Body of pancreas (tissue), 4 donors: ENCODE results near the gene NACC1. TPM values are rescaled to one million over a fixed set of nuclear protein-coding genes. Genes with fewer than 3 reads are reported as not detected.

ENCODE experiments used
- ATAC-seq: fragments of 150-250 bp; one replicate; pipeline ENCODE4 v1.9.1; 2016
- DNase-seq, 4 donors: peaks; one replicate each; pipeline ENCODE4 v3.0.0-alpha.2; 2019
- H3K27ac ChIP-seq, 4 donors: fragments of 200-600 bp; sonication (generic); 1 replicate in 3 of 4; 2 replicates in 1 of 4; pipeline versions ENCODE4 v1.5.1 to v1.6.1; 2016 to 2019; ENCODE audit warnings: mild to moderate bottlenecking in 1 of 4, mixed read lengths in 1 of 4, moderate library complexity in 1 of 4
- H3K27me3 ChIP-seq, 2 donors: fragments of 200-600 bp; sonication (generic); one replicate each; pipeline ENCODE4 v1.6.0; 2016; ENCODE audit warnings: mild to moderate bottlenecking in 1 of 2
- H3K36me3 ChIP-seq, 2 donors: fragments of 200-600 bp; sonication (generic); replicated peaks in 1 of 2; 2 replicates each; pipeline ENCODE4 v1.5.1; 2016; ENCODE audit warnings: low read depth in 2 of 2; ENCODE audit not compliant: insufficient read depth in 1 of 2
- H3K4me1 ChIP-seq: fragments of 200-600 bp; sonication (generic); one replicate; pipeline ENCODE4 v1.6.0; 2016
- H3K4me3 ChIP-seq, 2 donors: fragments of 200-600 bp; sonication (generic); 1 replicate in 1 of 2; 2 replicates in 1 of 2; pipeline ENCODE4 v1.5.1; 2016 to 2019
- H3K9me3 ChIP-seq, 3 donors: fragments of 200-600 bp; sonication (generic); 1 replicate in 2 of 3; 2 replicates in 1 of 3; pipeline ENCODE4 v1.5.1; 2016
- POLR2A ChIP-seq, 3 donors: fragments of 450-650 bp; IDR thresholded peaks; one replicate each; pipeline ENCODE4 v1.6.1; 2016; ENCODE audit warnings: antibody characterized with exemption in 3 of 3, mild to moderate bottlenecking in 2 of 3
- WGBS, 2 donors: methylation state at CpG; one replicate each; pipeline ENCODE4 v1.1.5; 2017; 5-methylcytosine and 5-hydroxymethylcytosine counted together
- intact Hi-C: fragments of 100-400 bp; cut with DNase I; formaldehyde crosslinking; loops from one replicate; pipeline ENCODE4 v1.15.1; 2023
- total RNA-seq, 2 donors: library from RNA; depleted of rRNA; stranded (reverse); fragments of >200 nt; gene quantifications; one replicate each; pipeline ENCODE4 v1.1.0, GENCODE V29; 2016
- TF ChIP-seq, protein P1 (sequence below), 7 experiments: fragments of 450-650 bp in 4 of 7; fragments of 200-600 bp in 3 of 7; sonication (generic) in 3 of 7; IDR thresholded peaks; one replicate each; pipeline ENCODE4 v1.5.1; 2016 to 2019; ENCODE audit warnings: antibody characterized with exemption in 7 of 7

Gene NACC1
- total RNA-seq, 2 donors from 2014 or later = 6.0 to 15.5 TPM

DNA sequence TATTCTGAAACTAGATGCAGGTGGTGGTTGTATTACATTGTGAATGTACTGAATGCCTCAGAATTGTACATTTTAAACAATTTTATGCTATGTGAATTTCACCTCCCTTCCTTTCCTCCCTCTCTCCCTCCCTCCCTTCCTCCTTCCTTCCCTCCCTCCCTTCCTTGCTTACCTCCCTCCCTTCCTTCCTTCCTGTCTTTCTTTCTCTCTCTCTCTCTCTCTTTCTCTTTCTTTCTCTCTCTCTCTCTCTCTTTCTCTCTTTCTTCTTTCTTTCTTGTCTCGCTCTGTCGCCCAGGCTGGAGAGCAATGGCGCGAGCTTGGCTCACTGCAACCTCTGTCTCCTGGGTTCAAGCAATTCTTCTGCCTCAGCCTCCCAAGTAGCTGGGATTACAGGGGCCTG is 69.4 kb downstream of the NACC1 start:
- H3K27ac ChIP-seq = no peak overlapping the region
- H3K27me3 ChIP-seq = no peaks in the 10 kb centered on the region
- no peaks in the 10 kb centered on the region for H3K9me3 ChIP-seq
- H3K36me3 ChIP-seq = no peaks in the 10 kb centered on the region
- TF ChIP-seq, protein P1, sequence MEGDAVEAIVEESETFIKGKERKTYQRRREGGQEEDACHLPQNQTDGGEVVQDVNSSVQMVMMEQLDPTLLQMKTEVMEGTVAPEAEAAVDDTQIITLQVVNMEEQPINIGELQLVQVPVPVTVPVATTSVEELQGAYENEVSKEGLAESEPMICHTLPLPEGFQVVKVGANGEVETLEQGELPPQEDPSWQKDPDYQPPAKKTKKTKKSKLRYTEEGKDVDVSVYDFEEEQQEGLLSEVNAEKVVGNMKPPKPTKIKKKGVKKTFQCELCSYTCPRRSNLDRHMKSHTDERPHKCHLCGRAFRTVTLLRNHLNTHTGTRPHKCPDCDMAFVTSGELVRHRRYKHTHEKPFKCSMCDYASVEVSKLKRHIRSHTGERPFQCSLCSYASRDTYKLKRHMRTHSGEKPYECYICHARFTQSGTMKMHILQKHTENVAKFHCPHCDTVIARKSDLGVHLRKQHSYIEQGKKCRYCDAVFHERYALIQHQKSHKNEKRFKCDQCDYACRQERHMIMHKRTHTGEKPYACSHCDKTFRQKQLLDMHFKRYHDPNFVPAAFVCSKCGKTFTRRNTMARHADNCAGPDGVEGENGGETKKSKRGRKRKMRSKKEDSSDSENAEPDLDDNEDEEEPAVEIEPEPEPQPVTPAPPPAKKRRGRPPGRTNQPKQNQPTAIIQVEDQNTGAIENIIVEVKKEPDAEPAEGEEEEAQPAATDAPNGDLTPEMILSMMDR (IDR thresholded peaks at IDR 0.05) = no peak
- TF ChIP-seq POLR2A (IDR thresholded peaks at IDR 0.05) = no peak
- DNase-seq (no peak), ATAC-seq (no peak)
- H3K4me3 ChIP-seq = no peak overlapping the region
- intact Hi-C loops = no loop called here
- WGBS, 2 donors = 82 to 93% methylated on average over 4 of the region's 4 CpGs
- H3K4me1 ChIP-seq = peaks cover 5% of the 10 kb centered on the region

DNA sequence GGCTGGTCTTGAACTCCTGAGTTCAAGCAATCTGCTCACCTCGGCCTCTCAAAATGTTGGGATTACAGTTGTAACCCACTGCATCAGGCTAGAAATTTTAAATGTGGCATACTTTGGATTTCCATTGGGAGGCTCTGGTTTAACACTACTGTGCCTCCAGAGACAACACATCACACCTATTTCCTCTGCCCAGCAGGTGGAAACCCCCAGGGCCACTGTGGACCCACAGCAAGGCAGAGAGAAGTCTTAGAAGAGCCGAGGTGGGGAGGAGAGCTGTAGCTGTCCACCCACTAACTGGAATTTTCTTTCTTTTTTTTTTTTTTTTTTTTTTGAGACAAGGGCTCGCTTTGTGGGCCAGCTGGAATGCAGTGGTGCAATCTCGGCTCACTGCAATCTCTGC is 71.5 kb downstream of the NACC1 start:
- no peak for ATAC-seq
- Histone ChIP-seq H3K36me3 (no peaks in the 10 kb centered on the region), H3K4me1 (peaks cover 5% of the 10 kb centered on the region), H3K27me3 (no peaks in the 10 kb centered on the region), H3K4me3 (no peak overlapping the region), H3K27ac (no peak overlapping the region), H3K9me3 (no peaks in the 10 kb centered on the region)
- 76 to 86% methylated on average over 3 to 4 of the region's 4 CpGs for WGBS, 2 donors
- no peak for TF ChIP-seq POLR2A (IDR thresholded peaks at IDR 0.05)
- TF ChIP-seq, protein P1 (IDR thresholded peaks at IDR 0.05) = no peak
- DNase-seq = no peak
- intact Hi-C loops = no loop called here

Other genes with a start within 250 kb of the NACC1 start
- 10 to 100 TPM in 1 of 2 donors, 1 to 10 TPM in 1; 6.9 to 28.3 TPM for gene DNASE2, start 236.8 kb upstream of the NACC1 start, total RNA-seq
- not detected for gene KLF1, start 231.1 kb upstream of the NACC1 start, total RNA-seq
- 10 to 100 TPM; 17.4 to 57.7 TPM for gene GCDH, start 227.1 kb upstream of the NACC1 start, total RNA-seq
- gene SYCE2, start 199.0 kb upstream of the NACC1 start, total RNA-seq = not detected
- 10 to 100 TPM; 25.9 to 35.6 TPM for gene FARSA, start 184.6 kb upstream of the NACC1 start, total RNA-seq
- gene CALR, start 179.7 kb upstream of the NACC1 start, total RNA-seq = 100 to 1,000 TPM; 298 to 388 TPM
- gene RAD23A, start 172.4 kb upstream of the NACC1 start, total RNA-seq = 10 to 100 TPM; 53.7 to 94.6 TPM
- gene GADD45GIP1, start 161.0 kb upstream of the NACC1 start, total RNA-seq = 10 to 100 TPM; 31.3 to 42.0 TPM
- not detected for gene DAND5, start 148.7 kb upstream of the NACC1 start, total RNA-seq
- gene NFIX, start 122.8 kb upstream of the NACC1 start, total RNA-seq = 10 to 100 TPM; 16.9 to 26.7 TPM
- gene LYL1, start 15.4 kb upstream of the NACC1 start, total RNA-seq = 1 to 10 TPM; 3.4 to 6.9 TPM
- 10 to 100 TPM; 21.5 to 36.3 TPM for gene TRMT1, start 1.5 kb upstream of the NACC1 start, total RNA-seq
- 10 to 100 TPM; 54.2 to 65.3 TPM for gene STX10, start 32.1 kb downstream of the NACC1 start, total RNA-seq
- gene IER2, start 32.1 kb downstream of the NACC1 start, total RNA-seq = 100 to 1,000 TPM; 162 to 857 TPM